AG20443 (cell line): Measurements from ENCODE around the gene RACGAP1.
"Not testable (repeated sequence)": the region's sequence is repeated elsewhere in the genome, so short reads cannot be mapped to it uniquely, and the experiment has no call there.

Experiments
- DNase-seq: peaks from one replicate; pipeline ENCODE4 v3.0.0; 2012; ENCODE audit warnings: low spot score, mixed read lengths

RACGAP1 gene

GRCh38 chr12:49986476-49986875, 38.8 kb downstream of the RACGAP1 start:
- not testable (repeated sequence) for DNase-seq

GRCh38 chr12:49985981-49986380, 39.3 kb downstream of the RACGAP1 start:
- DNase-seq = no peak

DNA sequence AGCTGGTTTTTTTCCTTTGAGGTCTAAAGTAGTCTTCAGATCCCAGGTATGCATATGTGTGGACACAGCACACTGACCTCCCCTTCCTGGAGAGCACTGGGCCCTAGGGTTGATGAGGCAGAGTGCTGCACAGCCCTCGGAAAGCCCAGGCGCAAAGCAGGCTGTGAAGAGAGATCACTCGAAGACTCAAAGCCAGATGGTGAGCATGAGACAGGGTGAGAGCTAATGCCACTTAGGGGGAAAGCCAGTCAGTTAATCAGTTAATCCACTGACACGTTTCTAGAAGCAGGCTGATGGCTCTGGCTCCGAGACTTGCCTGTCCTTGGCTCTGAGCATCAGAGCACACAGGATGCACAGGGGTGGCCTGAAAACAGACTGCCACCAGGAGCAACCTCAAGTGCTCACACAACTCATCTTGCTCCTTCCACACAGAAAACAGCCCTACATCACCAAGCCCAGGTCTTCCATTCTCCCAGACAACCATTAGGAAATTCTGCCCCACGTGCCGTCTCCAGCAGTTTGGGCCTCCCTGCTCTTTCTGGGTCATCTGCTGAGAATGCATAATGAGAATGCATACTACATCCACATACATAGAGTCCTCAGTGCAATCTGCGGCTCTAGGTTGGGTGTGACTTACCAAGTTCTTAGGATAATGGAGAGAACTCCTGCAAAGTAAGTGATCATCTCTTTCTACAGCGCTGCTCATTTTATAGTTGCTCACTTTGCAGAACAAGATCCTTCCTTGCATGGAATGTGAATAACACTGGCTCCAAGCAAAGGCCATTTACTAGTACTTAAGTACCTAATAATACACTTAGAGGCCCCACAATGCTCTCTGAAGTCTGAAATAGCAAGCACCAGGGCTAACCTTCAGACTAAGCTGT, 40.6 kb downstream of the RACGAP1 start:
- no peak for DNase-seq

- peak; percentile 85 for DNase-seq
Observed at GRCh38 chr12:49983892-49984291, 41.4 kb downstream of the RACGAP1 start.

- no peak for DNase-seq
Observed at GRCh38 chr12:49982246-49983087, 42.8 kb downstream of the RACGAP1 start.

DNA sequence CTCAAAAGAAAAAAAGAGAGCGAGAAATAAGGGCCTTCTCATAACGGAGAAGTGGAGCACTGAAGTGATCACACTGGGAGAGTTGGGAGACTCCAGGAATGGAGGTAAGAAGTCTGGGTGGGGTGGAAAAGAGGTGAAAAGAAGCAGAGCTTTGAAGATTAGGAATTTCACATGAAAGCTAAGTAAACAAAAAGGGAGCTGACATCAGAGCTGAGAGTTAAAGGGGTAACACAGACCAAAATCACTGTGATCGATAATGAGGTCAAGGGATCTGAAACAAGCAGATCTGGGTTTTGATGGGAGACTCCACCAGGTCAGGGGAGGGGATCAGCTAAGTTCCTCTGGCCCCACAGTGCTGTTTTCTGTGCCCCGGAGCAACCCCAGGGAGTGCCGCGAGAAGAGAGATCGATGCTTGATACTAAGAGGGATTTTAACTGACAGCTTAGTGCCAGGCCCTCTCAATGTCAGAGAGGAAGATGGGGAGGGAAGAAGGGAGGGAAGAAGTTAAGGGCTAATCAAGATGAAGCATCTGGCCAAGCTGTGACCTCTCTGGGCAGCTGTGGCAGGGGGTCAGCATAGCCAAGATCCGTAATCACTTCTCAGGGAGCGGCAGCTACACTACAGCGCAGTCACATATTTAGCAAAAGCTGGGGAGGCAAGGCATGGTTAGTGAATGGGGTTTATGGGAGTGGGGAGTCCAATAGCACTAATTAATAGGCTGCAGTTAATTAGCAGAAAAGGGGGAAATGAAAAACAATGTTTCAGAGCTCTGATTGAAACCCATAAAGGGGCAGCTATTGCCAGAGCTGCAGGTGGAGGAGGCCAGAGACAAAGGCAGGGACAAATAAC, 44.6 kb downstream of the RACGAP1 start:
- no peak for DNase-seq

DNA sequence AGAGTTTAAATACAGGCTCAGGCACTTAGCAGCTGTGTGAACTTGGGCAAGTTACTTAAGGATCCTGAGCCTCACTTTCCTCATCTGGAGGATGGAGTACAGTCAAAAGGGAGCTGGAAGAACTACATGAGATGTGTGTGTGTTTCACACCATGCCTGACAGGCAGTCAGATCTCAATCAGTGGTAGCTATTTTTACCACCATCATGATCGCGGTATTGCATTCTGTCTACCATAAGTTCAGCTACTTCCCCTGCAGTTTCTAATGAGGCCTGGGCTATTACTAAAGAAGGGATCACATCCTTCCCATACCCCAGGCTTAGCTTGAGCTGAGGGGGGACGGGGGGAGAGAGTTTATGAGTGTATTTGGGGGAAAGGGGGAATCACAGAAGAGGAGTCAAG, 45.5 kb downstream of the RACGAP1 start:
- DNase-seq = no peak

GRCh38 chr12:49979016-49979586, 46.2 kb downstream of the RACGAP1 start:
- DNase-seq = no peak

DNA sequence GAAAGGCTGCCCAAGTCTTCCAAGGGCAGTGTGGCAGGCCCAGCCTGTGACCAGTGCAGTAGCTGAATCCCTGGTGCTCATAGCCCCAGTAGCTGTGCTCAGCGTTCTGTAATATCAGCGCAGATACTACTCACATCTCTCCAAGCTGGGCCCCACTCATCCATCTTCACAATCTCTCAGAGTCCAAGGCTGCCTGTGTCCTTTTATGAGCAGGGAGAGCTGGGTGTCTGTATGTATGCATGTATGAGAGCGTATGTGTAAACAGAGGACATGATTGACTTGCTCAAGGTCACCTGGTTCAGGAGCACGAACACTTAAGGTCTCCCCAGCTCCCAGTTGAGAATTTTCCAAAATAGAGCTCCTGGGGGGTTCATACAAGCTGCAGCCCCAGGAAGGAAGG, 47.2 kb downstream of the RACGAP1 start:
- DNase-seq = no peak

GRCh38 chr12:49976557-49976956, 48.7 kb downstream of the RACGAP1 start:
- DNase-seq = no peak

DNA sequence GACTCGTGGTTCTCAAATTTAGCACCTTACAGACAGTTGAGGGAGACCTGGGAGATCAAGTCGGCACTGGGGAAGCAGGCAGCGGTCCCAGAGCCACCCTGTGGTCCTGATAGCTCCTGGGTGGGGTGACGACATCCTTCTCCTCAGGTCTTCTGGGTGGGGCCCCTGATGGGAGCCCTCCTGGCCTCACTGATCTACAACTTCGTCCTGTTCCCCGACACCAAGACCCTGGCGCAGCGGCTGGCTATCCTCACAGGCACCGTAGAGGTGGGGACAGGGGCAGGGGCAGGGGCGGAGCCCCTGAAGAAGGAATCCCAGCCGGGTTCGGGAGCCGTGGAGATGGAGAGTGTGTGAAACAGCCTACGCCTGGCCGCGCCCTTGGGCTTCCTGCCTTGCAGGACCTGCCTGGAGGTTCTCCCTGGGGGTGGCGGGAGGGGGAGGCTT, 50.0 kb downstream of the RACGAP1 start:
- DNase-seq = no peak

DNA sequence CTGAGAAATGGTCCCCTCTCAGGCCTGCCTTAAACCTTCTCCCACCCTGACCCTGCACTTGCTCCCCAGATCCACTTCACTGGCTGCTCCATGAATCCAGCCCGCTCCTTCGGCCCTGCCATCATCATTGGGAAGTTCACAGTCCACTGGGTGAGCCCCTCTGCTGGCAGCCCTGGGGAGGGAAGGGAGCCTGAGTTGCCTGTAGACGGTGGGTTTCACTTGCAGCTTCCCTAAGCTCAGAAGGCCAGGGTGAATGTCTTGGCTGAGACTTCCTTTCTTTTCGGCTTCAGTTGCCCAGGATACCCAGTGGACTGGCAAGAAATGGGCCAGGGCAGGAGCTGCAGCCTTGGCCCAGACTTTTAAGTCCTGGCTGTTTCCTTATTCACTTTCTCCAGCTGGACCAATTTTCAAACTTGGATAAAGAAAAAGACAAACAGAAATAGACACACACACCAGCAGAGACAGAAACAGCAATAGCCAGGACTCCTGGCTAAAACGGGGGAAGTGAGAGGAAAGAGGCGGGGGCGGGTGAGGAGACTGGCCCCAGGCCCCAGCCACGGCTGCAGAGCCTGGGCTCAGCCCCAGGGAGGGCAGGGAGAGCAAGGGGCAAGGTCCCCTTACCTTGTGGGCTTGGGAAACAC, 50.5 kb downstream of the RACGAP1 start:
- DNase-seq = no peak

- peak; percentile 85 for DNase-seq
Observed at GRCh38 chr12:49974231-49974675, 51.0 kb downstream of the RACGAP1 start.

DNA sequence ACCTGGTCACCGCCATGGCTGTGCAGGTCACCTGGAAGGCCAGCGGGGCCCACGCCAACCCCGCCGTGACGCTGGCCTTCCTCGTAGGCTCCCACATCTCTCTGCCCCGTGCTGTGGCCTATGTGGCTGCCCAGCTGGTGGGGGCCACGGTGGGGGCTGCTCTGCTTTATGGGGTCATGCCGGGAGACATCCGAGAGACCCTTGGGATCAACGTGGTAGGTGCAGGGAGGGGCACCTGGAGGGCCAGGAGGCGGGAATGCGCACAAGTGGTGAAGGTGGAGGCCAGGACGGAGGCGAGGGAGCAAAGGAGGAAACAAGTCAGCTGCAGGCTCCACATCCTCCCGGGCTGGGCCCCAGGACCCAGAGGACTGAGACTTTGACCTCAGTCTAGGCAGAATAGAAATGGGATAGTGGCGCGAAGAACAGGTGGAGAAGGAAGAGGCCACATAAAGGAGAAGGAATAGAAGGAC, 51.9 kb downstream of the RACGAP1 start:
- no peak for DNase-seq

DNA sequence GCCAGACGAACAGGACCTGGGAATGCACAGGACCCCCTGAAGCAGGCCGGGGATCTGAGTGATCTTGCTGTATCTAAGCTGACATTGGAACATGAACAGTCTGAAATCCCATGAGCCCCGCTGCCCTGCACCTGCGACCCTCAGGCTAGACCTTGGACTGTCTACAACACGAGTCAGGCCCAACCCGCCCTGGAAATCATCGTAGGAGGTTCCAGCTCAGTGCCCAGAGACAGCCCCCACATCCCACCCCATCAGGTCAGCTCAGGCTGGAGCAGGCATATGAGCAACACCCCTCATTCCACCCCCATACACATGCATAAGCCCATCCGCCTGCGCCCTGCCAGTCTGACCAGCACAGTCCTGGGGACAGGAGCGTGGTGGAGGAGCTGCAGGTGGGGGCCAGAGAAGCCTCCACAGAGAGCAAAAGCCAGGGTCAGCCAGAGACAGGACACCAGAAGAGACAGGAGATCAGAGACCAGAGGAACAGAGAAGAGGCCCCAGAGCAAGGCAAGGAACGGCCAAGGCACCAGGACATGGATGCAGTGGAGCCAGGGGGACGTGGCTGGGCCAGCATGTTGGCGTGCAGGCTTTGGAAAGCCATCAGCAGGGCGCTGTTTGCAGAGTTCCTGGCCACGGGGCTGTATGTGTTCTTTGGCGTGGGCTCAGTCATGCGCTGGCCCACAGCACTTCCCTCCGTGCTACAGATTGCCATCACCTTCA, 52.5 kb downstream of the RACGAP1 start, which contains the start of gene AQP6:
AQP6 (plus strand) TSS at position 307 of the 720 bp plus-strand sequence; CDS start at position 534, 227 bp downstream.
- no peak for DNase-seq

- DNase-seq = no peak
Observed at GRCh38 chr12:49972129-49972528, 53.2 kb downstream of the RACGAP1 start.

GRCh38 chr12:49971141-49971540, 54.2 kb downstream of the RACGAP1 start:
- DNase-seq = no peak

DNA sequence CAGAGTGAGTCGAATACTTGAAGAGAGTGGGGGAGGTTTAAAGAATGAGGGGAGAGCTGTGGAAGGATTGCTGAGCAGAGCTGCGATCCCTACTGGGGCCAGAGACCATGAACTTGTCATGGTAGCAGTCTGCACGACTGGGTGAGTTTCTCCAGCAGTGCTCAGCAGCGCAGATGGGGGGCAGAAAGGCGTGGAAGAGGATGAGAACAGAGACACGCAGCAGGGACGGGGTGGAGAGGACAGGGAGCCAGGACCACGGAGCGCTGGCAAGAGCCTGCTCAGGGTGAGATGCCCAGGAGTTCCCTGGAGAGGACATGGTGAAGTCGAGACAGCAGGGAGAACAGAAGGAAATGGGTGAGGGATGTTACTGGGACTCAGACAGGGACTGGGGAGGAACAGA, 54.6 kb downstream of the RACGAP1 start:
- no peak for DNase-seq

DNA sequence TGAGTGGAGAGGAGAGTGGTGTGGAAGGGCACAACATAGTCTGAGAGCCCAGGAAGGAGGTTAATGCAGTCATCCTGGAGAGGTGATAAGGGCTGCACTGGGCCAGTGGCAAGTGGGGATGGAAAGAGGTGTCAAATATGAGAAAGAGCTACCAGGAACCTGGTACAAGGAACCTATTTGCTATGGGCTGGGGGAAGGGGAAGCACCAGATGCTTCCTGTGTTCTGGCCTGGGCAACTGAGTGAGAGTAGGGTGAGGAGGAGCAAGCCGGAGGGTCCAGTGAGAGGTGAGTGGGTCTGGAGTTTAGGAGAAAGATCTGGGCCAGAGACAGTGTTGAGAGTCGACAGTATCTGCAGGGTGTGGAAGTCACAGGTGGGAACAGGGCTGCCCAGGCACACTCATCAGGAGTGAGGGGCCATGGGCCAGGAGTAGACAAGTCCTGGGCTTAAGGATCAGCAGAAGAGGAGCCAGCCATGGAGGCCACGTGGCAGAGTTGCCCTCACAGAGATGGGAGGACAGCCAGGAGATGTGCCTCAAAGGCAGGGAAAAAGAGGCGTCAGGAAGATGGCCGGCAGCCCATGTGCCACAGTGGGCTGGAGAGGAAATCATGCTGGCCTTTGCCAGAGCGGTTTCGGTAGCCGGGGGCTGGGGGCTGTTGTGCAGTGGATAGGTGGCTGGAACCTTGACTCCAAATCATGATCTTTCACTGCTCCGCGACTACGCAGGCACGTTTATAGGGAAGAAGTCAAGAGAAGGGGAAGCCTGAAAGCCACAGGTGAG, 55.5 kb downstream of the RACGAP1 start:
- DNase-seq = no peak
